ENCODE data around the gene TSSK6. TPM values are rescaled to one million over a fixed set of nuclear protein-coding genes. Genes with fewer than 3 reads are reported as not detected.

TSSK6 gene
- 1 to 10 TPM in 2 of 4 donors, under 1 TPM in 1, not detected in 1; 0.75 to 3.6 (median 1.3) TPM for total RNA-seq

- ATAC-seq (ENCODE audit: low FRiP score) (peak; percentile 3), DNase-seq (ENCODE audit: low spot score) (no peak)
- no peak for TF ChIP-seq CTCF (IDR thresholded peaks at IDR 0.05)
Observed at GRCh38 chr19:19514881-19515641, at the start of gene TSSK6. TSS of gene TSSK6 (minus strand) at chr19:19515548. CDS start at chr19:19515427, 121 bp downstream.

GRCh38 chr19:19563348-19563848 is 48.0 kb upstream of the TSSK6 start:
- ATAC-seq (ENCODE audit: low FRiP score) = no peak
- no peak for TF ChIP-seq CTCF (IDR thresholded peaks at IDR 0.05)
- DNase-seq (ENCODE audit: low spot score) = no peak

- no peak for DNase-seq (ENCODE audit: low spot score)
- peak; percentile 30 for ATAC-seq (ENCODE audit: low FRiP score)
- no peak for TF ChIP-seq CTCF (IDR thresholded peaks at IDR 0.05)
Observed at GRCh38 chr19:19562665-19563347, 47.5 kb upstream of the TSSK6 start.

GRCh38 chr19:19561946-19562664 is 46.8 kb upstream of the TSSK6 start:
- ATAC-seq (ENCODE audit: low FRiP score) (peak; percentile 26), DNase-seq (ENCODE audit: low spot score) (no peak)
- no peak for TF ChIP-seq CTCF (IDR thresholded peaks at IDR 0.05)

- ATAC-seq (ENCODE audit: low FRiP score) = no peak
- TF ChIP-seq CTCF (IDR thresholded peaks at IDR 0.05) = no peak
- DNase-seq (ENCODE audit: low spot score) = no peak
Observed at GRCh38 chr19:19559931-19560330, 44.6 kb upstream of the TSSK6 start.

GRCh38 chr19:19558636-19559035 is 43.3 kb upstream of the TSSK6 start:
- ATAC-seq (ENCODE audit: low FRiP score) (no peak), DNase-seq (ENCODE audit: low spot score) (no peak)
- TF ChIP-seq CTCF (IDR thresholded peaks at IDR 0.05) = no peak

Data from omental fat pad (tissue), 4 donors.